LNCaP clone FGC (cell line): ENCODE data around the gene PLA2R1.

Experiments
- DNase-seq: peaks from one replicate; pipeline ENCODE4 v3.0.0-alpha.2; 2011; ENCODE audit warnings: low read depth
- H3K4me3 ChIP-seq: 2 replicates; pipeline ENCODE4 v1.5.1; 2011; ENCODE audit warnings: mild to moderate bottlenecking, low read depth, low read length, control low read depth
- CTCF ChIP-seq: IDR thresholded peaks from 2 replicates; pipeline ENCODE4 v1.5.1; 2012; ENCODE audit warnings: mild to moderate bottlenecking; ENCODE audit not compliant: control insufficient read depth, insufficient read depth; ENCODE audit errors: extremely low read depth

The PLA2R1 gene

DNA sequence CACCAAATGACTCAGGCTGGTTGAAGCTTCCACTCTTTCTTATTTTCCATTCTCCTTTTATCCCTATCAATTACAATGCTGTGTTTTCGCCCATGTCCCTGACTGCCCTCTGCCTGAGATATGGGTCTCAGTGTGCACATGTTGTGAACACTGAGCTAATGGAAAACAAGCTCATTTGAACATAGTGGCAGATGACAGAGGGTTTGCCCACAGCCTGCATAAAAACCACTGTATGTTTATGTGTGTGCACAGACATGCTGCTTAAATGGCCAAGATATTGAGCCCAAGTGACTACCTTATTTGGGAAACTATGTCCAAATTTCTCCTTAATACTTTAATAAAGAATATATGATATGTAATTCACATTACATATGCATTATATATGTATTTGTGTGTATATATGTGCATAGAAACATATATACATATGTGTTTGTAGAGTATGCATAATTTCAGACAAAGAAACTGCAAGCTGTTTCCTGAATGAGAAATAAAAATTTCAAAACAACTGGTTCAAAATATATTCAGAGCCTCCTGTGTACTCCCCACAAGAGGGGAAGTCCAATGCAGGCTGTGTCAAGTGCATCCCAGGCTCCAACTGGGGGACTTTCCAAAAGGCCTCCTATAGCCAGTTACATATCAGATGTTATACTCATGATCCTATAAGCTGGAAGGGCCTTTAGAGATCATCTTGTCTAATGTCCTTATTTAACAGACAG, 171.7 kb downstream of the PLA2R1 start:
- TF ChIP-seq CTCF, result no peak

DNA sequence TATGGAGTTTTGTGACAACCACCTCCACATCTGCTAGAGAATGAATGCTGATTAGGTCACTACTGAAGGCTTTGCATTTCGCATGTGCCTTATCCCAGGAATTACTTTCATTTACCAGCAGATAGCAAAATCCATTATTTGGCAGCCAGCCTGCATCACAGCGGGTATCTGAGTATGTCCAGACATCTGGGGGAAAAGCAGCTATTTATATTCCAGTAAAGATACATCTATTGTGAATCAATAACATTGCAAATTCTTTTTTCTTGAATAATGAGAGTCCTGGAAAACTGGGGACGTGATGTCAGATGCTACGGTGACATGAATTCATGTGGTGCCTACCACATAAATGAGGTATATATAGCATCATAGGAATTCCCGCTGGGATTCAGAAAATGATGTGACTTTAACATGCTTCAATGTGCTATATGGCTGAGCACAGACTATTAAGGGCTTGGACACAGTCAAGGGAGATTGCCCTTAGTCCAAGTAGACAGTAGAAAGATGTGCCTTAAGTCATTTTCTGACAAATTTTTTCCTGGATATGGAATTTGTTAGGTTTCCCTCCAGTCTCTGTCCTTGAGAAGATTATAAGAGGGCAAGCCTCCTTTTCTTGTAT, 180.2 kb downstream of the PLA2R1 start:
- no peak for DNase-seq
- H3K4me3 ChIP-seq, result no peak overlapping the region
- TF ChIP-seq CTCF, result no peak

More for the DNA sequence above, 171.7 kb downstream of the PLA2R1 start:
- no peak for DNase-seq
- H3K4me3 ChIP-seq, result no peak overlapping the region
